HEK293 (cell line): ENCODE results near the gene MERTK.

ENCODE experiments used
- ATF2 ChIP-seq: fragments of 450-650 bp; formaldehyde crosslinking; IDR thresholded peaks from 2 replicates; pipeline ENCODE4 v1.5.1; 2016; ENCODE audit warnings: missing biosample characterization, missing genetic modification characterization, low read depth
- FEZF1 ChIP-seq: fragments of 450-650 bp; formaldehyde crosslinking; IDR thresholded peaks from 2 replicates; pipeline ENCODE4 v1.5.1; 2016; ENCODE audit warnings: missing biosample characterization, missing genetic modification characterization
- KLF16 ChIP-seq: fragments of 450-650 bp; formaldehyde crosslinking; IDR thresholded peaks from 2 replicates; pipeline ENCODE4 v1.5.1; 2017; ENCODE audit warnings: missing biosample characterization, missing genetic modification characterization
- SCRT1 ChIP-seq: fragments of 450-650 bp; formaldehyde crosslinking; IDR thresholded peaks from 2 replicates; pipeline ENCODE4 v1.5.1; 2016; ENCODE audit warnings: missing biosample characterization, missing genetic modification characterization, borderline replicate concordance
- ZBTB8A ChIP-seq: fragments of 450-650 bp; formaldehyde crosslinking; IDR thresholded peaks from 2 replicates; pipeline ENCODE4 v1.5.1; 2016; ENCODE audit warnings: missing biosample characterization, missing genetic modification characterization
- ZFP69B ChIP-seq: fragments of 450-650 bp; formaldehyde crosslinking; IDR thresholded peaks from 2 replicates; pipeline ENCODE4 v1.5.1; 2016; ENCODE audit warnings: missing biosample characterization, missing genetic modification characterization
- ZIC2 ChIP-seq: fragments of 450-650 bp; formaldehyde crosslinking; IDR thresholded peaks from 2 replicates; pipeline ENCODE4 v1.5.1; 2016; ENCODE audit warnings: missing biosample characterization, missing genetic modification characterization
- ZNF121 ChIP-seq: fragments of 450-650 bp; formaldehyde crosslinking; IDR thresholded peaks from 2 replicates; pipeline ENCODE4 v1.5.1; 2016; ENCODE audit warnings: missing biosample characterization, missing genetic modification characterization
- ZNF274 ChIP-seq, 2 experiments: fragments of 200-500 bp in 1 of 2; fragments of 450-650 bp in 1 of 2; sonication (Bioruptor generic) in 1 of 2; formaldehyde crosslinking in 1 of 2; IDR thresholded peaks; 2 replicates each; pipeline versions ENCODE4 v1.5.1 to v1.6.1; 2014 to 2016; ENCODE audit warnings: borderline replicate concordance in 1 of 2, inconsistent platforms in 1 of 2, low read length in 1 of 2, missing biosample characterization in 1 of 2, missing genetic modification characterization in 1 of 2
- ZNF501 ChIP-seq: fragments of 450-650 bp; formaldehyde crosslinking; IDR thresholded peaks from 2 replicates; pipeline ENCODE4 v1.5.1; 2016; ENCODE audit warnings: missing biosample characterization, missing genetic modification characterization
- ZNF561 ChIP-seq: fragments of 450-650 bp; IDR thresholded peaks from 2 replicates; pipeline ENCODE4 v1.5.1; 2018; ENCODE audit warnings: missing biosample characterization, missing genetic modification characterization, borderline replicate concordance
- ZNF707 ChIP-seq: fragments of 450-650 bp; formaldehyde crosslinking; IDR thresholded peaks from 2 replicates; pipeline ENCODE4 v1.5.1; 2016; ENCODE audit warnings: missing biosample characterization, missing genetic modification characterization
- TF ChIP-seq, protein P1 (sequence below): fragments of 450-650 bp; formaldehyde crosslinking; IDR thresholded peaks from 2 replicates; pipeline ENCODE4 v1.5.1; 2016; ENCODE audit warnings: missing biosample characterization, missing genetic modification characterization

GRCh38 chr2:112055730-112056625 lies 157.6 kb downstream of the MERTK start:
- TF ChIP-seq SCRT1 (tag by site-specific recombination) = no peak
- TF ChIP-seq, protein P1, sequence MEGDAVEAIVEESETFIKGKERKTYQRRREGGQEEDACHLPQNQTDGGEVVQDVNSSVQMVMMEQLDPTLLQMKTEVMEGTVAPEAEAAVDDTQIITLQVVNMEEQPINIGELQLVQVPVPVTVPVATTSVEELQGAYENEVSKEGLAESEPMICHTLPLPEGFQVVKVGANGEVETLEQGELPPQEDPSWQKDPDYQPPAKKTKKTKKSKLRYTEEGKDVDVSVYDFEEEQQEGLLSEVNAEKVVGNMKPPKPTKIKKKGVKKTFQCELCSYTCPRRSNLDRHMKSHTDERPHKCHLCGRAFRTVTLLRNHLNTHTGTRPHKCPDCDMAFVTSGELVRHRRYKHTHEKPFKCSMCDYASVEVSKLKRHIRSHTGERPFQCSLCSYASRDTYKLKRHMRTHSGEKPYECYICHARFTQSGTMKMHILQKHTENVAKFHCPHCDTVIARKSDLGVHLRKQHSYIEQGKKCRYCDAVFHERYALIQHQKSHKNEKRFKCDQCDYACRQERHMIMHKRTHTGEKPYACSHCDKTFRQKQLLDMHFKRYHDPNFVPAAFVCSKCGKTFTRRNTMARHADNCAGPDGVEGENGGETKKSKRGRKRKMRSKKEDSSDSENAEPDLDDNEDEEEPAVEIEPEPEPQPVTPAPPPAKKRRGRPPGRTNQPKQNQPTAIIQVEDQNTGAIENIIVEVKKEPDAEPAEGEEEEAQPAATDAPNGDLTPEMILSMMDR = no peak
- no peak for TF ChIP-seq ZBTB8A (tag by site-specific recombination)
- TF ChIP-seq ZNF501 (tag by site-specific recombination) = no peak
- TF ChIP-seq ZFP69B = no peak
- no peak for TF ChIP-seq ZNF274 (IDR thresholded peaks at IDR 0.05; ENCODE audit: low read length)
- no peak for TF ChIP-seq ZNF274 (tag by site-specific recombination; IDR thresholded peaks at IDR 0.05; ENCODE audit: borderline replicate concordance)
- no peak for TF ChIP-seq ZIC2 (tag by site-specific recombination)
- no peak for TF ChIP-seq ZNF707
- no peak; the same call in 1 of the 2 replicates for TF ChIP-seq KLF16 (tag by site-specific recombination)
- TF ChIP-seq ATF2 (tag by site-specific recombination) = no peak
- no peak for TF ChIP-seq ZNF121 (tag by site-specific recombination)
- no peak for TF ChIP-seq FEZF1
- TF ChIP-seq ZNF561 (tag by site-specific recombination) = no peak
